Fibroblast of the conjunctiva (primary cell): ENCODE data around the gene HOXB4.
A peak's percentile ranks its signal among the peaks of the same experiment; 100 is the strongest.

Source experiments
- DNase-seq: peaks from one replicate; pipeline ENCODE4 v3.0.0-alpha.2; 2010; ENCODE audit warnings: low read depth

The HOXB4 gene

DNA sequence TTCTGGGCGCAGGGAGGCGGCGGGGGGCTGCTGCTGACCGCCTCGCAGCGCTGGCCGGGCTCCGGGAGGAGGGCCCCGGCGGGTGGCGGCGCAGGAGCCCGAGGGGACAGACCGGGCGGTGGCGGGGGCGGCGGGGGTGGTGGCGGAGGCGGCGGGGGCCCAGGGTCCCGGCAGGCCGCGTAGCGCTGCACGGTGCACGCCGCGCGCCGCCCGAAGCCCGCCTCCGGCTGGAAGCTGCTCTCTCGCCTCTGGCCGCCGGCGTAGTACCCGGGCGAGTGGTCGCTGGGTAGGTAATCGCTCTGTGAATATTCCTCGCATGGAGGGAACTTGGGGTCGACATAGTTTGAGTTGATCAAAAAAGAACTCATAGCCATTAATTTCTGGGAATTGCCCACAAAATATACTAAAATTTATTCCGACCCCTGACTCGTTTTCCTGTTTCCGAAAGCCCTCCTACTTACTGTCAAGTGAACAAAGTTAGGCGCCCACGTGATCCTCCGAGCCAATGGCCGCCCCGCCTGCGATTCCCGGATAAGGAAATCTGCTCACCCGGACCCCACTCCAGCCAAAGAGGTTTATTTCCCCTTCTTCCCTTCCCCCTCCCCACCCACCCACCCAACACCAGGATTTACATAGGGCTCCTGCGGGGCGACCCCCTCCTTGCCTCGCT is at the start of gene HOXB4:
Gene HOXB4, minus strand, starts transcription at position 405 of the 670 bp plus-strand sequence. Its CDS starts 31 bp downstream, at position 374.
- no peak for DNase-seq

DNA sequence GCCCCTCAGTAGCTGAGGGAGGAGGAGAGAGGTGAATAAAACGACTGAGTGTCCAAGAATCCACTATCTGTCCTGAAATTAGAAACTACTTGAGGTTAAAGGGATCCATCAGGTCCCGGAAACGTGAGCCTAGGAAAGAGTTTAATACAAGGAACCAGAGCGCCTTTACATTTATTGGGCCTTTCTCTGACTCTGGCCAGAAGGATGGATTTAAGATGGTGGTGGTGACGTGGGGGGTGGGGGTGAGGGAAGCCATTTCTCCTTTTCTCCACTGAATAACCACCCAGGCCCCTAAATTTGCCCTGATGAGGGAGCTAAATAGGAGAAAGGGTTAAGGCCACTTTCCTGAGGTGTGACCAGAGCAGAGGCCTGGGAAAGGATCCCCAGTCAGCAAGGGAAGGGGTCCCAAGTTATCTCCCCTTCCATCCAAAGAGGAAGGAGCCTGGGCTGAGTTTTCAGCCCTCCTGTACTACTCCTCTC is 49.0 kb upstream of the HOXB4 start:
- DNase-seq: no peak

GRCh38 chr17:48626245-48627117 is 48.3 kb upstream of the HOXB4 start, which contains the start of gene HOXB9:
TSS of gene HOXB9 (minus strand) at chr17:48626358. CDS start at chr17:48626269, 89 bp downstream.
- DNase-seq: no peak

DNA sequence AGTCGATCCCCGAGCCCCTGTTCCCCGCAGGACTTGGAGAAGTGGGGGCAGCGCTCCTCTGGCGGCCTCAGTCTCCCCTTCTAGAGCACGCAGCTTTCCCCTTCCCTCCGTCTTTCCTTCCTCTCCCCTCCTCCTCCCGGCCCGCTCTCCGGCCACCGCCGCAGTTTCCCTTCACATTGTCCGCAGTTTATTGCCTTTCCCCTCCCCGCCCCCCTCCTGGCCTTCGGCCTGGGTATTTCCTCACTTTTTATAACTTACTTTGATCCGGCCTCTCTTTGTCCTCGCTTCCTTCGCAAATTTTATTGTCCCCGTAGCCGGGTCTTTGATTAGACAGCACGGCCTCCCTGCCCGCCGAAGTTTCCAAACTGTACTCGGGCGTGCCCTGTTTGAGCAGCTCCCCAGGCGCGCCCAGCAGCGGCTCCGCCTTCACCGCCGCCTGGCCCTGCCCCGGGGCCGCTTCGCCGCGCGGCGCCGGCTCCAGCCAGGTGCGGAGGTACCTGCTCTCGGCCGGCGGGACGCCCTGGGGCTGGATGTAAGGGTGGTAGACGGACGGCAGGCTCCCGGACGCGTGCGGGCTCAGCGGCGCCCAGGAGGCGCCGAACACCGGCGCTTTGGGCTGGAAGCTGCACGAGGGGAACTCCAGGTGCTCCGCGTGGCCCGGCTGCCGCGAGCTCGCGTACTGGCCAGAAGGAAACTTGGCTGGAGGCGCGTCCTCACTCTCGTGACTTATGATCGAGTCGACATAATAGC is 47.5 kb upstream of the HOXB4 start:
- no peak for DNase-seq

DNA sequence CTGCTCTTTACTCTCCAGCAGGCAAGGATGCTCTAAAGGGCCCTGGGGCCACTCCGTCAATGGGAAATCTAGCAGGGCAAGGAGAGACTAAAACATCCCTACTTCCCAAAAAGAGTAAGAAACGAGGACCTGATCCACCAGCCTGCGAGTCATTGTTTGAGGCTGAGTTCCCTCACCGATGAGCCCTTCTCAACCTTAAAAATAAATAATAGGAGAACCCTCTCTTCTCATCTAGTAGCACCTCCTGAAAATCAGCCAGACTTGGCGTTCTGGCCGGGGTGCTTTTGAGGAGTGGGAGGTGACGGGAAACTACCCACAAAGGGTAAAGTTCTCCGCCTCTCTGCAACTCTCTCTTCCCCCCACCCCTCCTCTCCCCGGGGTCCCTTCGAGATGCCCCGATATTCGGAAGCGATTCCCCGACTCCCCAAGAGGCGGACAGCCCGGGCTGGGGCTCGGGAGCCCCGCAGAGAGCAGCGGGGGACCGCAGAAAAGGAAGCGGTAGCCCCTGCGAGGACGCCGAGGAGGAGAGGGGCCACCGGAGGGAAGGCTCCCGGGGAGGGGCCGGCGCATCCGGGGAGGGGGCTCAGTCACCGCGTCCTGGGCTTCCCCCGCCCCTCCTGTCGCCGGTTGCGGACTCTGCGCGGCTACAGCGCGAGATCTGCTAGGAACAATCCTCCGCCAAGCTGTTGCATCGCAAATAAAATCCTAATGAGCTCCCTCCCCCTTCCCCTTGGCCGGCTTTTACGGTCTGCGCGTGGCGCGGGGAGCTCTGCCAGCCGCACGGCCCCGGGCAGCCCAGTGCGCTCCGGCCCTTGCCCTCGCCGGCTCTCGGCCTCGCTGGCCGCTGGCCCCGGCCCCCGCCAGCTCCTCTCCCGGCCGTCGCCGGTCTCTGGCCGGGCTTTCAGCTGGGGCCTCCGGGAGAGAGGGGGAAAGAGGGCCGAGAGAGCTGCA is 46.7 kb upstream of the HOXB4 start:
- no peak for DNase-seq

- DNase-seq: no peak
Measured at GRCh38 chr17:48624118-48624517, 46.0 kb upstream of the HOXB4 start.

DNA sequence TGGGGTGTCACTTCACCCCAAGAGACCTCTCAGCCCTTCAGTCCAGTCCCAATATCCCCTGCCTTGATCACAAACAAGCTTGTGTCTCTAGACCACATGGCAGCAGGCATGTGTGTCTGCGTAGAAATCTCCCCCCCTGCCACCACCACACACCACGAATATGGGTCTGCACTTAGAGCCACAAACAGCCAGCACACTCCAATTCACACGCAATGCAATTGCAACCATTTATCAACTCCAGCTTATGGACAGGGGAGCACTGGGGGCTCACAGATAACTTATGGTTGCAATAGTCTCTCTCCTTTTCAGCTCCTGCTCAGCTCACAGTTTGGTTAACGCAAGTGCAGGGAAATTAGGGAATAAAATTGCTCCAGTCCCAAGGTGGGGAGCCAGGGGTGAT is 45.4 kb upstream of the HOXB4 start:
- no peak for DNase-seq

DNA sequence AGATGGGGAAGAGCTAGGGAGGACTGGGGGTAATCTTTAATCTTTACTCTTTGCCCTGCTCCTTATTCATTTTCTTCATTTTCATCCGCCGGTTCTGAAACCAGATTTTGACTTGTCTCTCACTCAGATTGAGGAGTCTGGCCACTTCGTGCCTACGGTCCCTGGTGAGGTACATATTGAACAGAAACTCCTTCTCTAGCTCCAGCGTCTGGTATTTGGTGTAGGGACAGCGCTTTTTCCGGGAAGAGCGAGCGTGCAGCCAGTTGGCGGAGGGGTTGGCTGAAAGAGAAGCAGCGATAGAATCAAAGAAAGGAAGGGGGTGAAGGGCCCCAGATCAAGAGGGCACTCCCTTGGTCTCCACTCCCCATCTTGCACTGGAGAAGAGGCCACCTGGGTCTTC is 44.7 kb upstream of the HOXB4 start:
- no peak for DNase-seq

DNA sequence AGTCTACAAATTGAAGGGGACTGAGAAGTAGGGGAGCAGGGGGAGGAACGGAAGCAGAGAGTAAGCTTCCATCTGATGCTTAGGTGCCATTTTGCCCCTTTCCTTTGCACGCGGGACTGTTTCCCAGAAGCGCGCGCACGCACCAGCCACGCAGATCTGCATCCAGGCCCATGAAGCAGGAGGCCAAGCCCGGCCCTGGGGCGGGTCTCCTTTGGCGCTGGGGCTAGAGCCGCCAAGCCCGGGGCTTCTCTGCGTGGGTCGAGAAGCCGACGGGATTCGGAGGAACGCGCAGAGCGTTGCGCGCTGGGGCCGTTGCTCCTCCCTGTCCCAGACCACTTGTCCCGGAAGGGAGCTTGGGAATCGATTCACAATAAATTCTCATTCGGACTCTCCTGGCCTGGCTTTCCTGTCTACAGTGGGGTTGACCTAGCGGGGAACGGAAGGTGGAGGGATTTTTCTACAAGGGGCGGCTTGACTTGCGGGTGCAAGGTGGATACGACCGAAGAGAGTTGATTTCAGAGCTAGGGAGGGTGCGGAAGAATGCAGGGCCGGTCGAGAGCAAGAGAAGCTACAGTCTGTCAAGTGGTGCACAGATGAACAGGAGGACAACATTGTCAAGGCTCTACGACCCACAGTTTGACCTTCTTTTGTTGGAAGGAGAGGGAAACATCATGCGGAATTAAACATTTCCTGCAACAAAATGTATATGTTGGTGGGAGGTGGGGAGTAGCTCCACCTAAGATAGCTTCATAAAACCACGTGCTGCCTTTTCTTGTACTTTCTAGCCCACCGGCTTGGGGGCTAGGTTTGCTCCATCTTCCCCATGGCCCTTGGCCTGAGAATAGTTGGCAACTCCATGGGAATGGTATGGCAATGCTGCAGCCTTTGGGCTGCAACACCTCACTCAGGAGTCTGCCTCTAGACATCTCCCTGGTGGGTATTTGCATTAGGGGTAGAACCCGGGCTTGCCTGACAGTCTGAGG is 43.6 kb upstream of the HOXB4 start:
- no peak for DNase-seq

GRCh38 chr17:48620461-48621139 is 42.5 kb upstream of the HOXB4 start:
- no peak for DNase-seq

DNA sequence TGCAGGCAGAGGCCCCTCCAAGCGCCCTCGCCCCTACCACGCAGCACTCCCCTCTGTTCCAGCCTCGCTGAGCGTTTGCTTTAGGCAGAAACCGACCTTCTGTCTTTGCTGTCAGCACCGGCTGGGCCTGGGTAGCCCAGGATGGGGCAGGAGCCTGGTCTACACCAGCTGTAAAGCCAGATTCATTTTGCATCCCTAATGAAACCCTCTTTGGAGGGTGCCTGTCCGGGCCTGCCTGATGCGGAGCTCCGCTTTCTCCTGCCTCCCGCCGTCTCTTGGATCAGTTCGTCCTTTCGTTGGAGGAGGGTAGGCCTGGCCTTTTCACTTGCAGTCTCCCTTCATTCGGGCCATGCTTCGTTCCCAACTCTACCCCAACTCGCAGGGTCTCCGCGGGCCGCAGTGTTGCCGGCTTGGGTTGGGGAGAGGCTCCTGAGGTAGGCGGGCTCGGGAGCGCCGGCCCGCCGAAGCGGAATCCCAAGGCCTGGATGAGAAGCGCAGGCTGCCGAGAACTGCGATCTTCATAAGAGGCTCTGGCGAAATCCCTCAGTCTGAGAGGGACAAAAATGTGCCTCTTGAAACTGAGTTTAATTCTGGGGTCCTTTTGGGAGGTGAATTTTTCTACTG is 41.8 kb upstream of the HOXB4 start:
- no peak for DNase-seq

DNA sequence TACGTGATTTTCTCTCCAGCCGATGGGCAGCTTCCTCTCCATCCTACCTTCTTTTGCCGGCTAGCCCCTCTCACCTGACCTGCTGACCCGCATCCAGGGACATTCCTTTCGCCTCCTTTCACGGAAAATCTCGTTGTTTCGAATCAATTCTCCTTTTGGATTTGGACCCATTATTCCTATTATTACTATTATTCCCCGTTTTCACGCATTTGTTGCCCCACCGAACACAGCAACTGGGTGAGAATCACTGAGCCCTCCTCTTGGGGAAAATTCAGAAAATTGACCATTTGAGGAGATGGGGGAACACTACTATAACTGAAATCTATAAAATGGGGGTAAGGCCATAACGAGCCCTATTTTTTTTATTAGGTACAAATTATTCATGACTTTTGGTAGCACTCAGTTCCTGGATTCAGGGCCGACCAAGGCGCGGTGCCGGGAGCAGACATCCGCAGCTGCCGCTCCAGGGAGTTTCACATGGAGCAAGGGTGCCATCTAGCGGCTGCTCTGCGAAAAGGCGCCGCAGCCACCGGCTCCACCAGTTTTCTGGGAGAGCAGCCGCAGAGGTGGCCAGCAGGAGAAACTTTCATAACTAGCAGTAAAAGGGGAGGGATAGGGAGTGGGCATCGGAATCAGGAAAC is 40.2 kb upstream of the HOXB4 start:
- peak; percentile 49 for DNase-seq

GRCh38 chr17:48617471-48618255 is 39.5 kb upstream of the HOXB4 start:
- DNase-seq: no peak

- no peak for DNase-seq
Measured at GRCh38 chr17:48616717-48617470, 38.7 kb upstream of the HOXB4 start.

- DNase-seq: no peak
Measured at GRCh38 chr17:48615963-48616716, 38.0 kb upstream of the HOXB4 start.
